OCI-LY7 (cell line): ENCODE data around the gene REXO1.

ENCODE experiments used
- EZH2phosphoT487 ChIP-seq: fragments of 200-600 bp; sonication (generic); IDR thresholded peaks from 2 replicates; pipeline ENCODE4 v1.6.1; 2018; ENCODE audit warnings: low read depth, borderline replicate concordance, mild to moderate bottlenecking, mixed run types, antibody characterized with exemption, low read length, moderate library complexity, mixed read lengths
- TF ChIP-seq, protein P1 (sequence below): fragments of 200-600 bp; sonication (generic); conservative IDR thresholded peaks from 2 replicates; pipeline ENCODE4 v1.5.1; 2014; ENCODE audit warnings: mild to moderate bottlenecking, antibody characterized with exemption, low read length, moderate library complexity, mixed read lengths

DNA sequence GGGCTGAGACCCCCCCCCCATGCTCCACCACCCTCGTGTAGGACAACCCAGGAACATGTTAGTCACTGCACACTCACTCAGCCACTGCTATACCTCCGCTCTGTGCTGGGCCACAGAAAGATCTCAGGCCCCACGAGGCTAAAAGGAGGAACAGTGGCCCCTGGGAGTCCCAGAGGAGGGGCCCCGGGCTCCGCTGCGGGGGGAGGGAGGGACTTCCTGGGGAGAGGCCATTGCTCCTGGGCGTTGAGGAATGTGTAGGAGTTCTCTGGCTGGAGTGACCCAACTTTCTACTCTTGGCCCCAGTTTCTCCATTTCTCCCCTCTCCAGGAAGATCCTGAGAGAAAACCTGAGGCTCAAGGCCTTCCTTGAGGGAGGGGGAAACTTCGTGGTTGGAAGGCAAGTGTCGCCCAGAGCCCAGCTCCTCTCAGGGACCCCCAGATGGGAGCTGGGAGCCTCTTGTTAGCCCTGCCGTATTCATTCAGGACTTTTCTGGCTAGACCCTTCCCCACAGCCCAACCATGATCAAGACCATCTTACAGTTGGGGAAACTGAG is 81.4 kb downstream of the REXO1 start:
- TF ChIP-seq, protein P1, sequence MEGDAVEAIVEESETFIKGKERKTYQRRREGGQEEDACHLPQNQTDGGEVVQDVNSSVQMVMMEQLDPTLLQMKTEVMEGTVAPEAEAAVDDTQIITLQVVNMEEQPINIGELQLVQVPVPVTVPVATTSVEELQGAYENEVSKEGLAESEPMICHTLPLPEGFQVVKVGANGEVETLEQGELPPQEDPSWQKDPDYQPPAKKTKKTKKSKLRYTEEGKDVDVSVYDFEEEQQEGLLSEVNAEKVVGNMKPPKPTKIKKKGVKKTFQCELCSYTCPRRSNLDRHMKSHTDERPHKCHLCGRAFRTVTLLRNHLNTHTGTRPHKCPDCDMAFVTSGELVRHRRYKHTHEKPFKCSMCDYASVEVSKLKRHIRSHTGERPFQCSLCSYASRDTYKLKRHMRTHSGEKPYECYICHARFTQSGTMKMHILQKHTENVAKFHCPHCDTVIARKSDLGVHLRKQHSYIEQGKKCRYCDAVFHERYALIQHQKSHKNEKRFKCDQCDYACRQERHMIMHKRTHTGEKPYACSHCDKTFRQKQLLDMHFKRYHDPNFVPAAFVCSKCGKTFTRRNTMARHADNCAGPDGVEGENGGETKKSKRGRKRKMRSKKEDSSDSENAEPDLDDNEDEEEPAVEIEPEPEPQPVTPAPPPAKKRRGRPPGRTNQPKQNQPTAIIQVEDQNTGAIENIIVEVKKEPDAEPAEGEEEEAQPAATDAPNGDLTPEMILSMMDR: no peak
- no peak for TF ChIP-seq EZH2phosphoT487
